Activated T-helper 2 cell treated with anti-CD3 and anti-CD28 coated beads, Interferon-gamma antibody, Interleukin-2, Interleukin-4, amounts not matched to agents 10 μg/mL and 5 μg/mL and 100 μg/mL, durations not matched to agents 14 hours and 24 hours and 36 hours (primary cell): Measurements from ENCODE around the gene PCNX1. TPM values are rescaled to one million over a fixed set of nuclear protein-coding genes. Genes with fewer than 3 reads are reported as not detected.

Source experiments
- DNase-seq: peaks from one replicate; pipeline ENCODE4 v3.0.0; 2021; ENCODE audit warnings: low spot score
- H3K27ac Mint-ChIP-seq: one replicate; pipeline ENCODE4 v1.8.0; 2021; ENCODE audit warnings: mixed read lengths
- H3K27me3 Mint-ChIP-seq: one replicate; pipeline ENCODE4 v1.8.0; 2021; ENCODE audit warnings: low read depth, mixed read lengths
- H3K36me3 Mint-ChIP-seq: one replicate; pipeline ENCODE4 v1.8.0; 2021; ENCODE audit warnings: low read depth, mixed read lengths
- H3K4me1 Mint-ChIP-seq: one replicate; pipeline ENCODE4 v1.8.0; 2021; ENCODE audit warnings: low read depth, mixed read lengths
- H3K4me3 Mint-ChIP-seq: one replicate; pipeline ENCODE4 v1.8.0; 2021; ENCODE audit warnings: low read depth, mild to moderate bottlenecking, moderate library complexity, mixed read lengths
- H3K9me3 Mint-ChIP-seq: one replicate; pipeline ENCODE4 v1.8.0; 2021; ENCODE audit warnings: mixed read lengths
- intact Hi-C: fragments of 100-400 bp; cut with micrococcal nuclease; formaldehyde crosslinking; loops from one replicate; pipeline ENCODE4 v1.15.1; 2023
- total RNA-seq: library from RNA; stranded (reverse); gene quantifications from 2 replicates; pipeline ENCODE4 v1.2.3, GENCODE V29; 2022

Gene PCNX1
- total RNA-seq, 1 donor from 2014 or later: 54.5 TPM

DNA sequence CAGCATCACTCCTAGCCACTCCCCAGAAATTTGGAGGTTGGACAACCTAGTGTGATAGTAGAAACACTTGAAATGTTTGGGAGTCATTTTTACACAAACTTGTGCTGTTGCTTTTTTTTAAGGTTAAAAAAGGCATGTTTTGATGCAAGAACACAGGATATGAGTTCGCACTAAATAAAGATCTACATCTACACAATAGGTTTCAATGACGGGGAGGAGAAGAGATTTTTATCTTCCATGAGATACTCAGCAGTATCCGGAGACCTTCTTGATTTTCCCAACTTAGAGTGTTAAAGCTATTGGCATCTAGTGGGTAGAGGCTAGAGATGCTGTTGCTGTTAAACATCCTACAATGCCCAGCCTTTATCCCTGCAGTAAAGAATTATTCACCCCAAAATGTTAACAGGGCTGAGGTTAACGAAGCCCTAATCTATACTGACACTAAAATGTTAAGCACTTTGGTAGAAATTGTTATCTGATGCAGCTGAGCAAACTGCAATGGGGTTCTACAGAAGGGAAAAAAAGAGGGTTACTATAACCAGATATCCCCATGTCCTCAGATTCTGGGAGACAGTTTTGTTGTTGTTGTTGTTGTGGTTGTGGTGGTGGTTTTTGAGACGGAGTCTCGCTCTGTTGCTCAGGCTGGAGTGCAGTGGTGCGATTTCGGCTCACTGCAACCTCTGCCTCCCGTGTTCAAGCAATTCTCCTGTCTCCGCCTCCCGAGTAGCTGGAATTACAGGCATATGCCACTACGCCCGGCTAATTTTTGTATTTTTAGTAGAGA, 14.0 kb upstream of the PCNX1 start:
- no peak for DNase-seq
- Mint-ChIP-seq H3K27me3 (no peaks in the 10 kb centered on the region), H3K4me3 (peak overlapping the region; percentile 72), H3K36me3 (peaks cover 4% of the 10 kb centered on the region), H3K4me1 (peaks cover 87% of the 10 kb centered on the region), H3K27ac (peak overlapping the region; percentile 96), H3K9me3 (peaks cover 4% of the 10 kb centered on the region)
- intact Hi-C loops: loop anchor here (1.0 to 5.0 kb wide), 3 partner anchors 8 to 664 kb away; no protein-coding TSS in a partner anchor

DNA sequence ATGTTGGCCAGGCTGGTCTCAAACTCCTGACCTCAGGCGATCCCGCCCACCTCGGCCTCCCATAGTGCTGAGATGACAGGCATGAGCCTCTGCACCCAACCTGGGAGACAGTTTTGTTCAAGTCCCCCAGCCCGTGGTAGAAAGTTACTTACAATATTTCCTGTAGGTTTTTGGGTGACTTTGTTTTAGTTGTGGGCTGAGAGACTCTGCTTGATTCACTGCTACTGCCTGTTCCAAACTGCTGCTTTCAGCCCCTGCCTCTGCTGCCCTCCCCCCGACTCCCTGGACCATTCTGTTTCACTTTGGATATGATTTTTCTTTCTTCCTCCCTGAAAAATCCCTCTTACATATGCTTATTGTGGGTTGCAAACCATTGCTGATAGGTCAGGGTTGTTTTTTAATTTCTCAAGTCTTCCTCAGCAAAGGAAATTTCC, 13.4 kb upstream of the PCNX1 start:
- H3K9me3 Mint-ChIP-seq: peaks cover 4% of the 10 kb centered on the region
- peak overlapping the region; percentile 72 for H3K4me3 Mint-ChIP-seq
- H3K27ac Mint-ChIP-seq: peak overlapping the region; percentile 96
- H3K27me3 Mint-ChIP-seq: no peaks in the 10 kb centered on the region
- DNase-seq: no peak
- intact Hi-C loops: loop anchor here (1.0 to 5.0 kb wide), 4 partner anchors 8 to 663 kb away; no protein-coding TSS in a partner anchor
- H3K4me1 Mint-ChIP-seq: peaks cover 88% of the 10 kb centered on the region
- H3K36me3 Mint-ChIP-seq: peaks cover 4% of the 10 kb centered on the region

GRCh38 chr14:70894868-70895267, 12.4 kb upstream of the PCNX1 start:
- H3K27ac Mint-ChIP-seq: peak overlapping the region; percentile 96
- no peak for DNase-seq
- peaks cover 4% of the 10 kb centered on the region for H3K36me3 Mint-ChIP-seq
- no peaks in the 10 kb centered on the region for H3K27me3 Mint-ChIP-seq
- H3K4me3 Mint-ChIP-seq: peak overlapping the region; percentile 72
- peaks cover 4% of the 10 kb centered on the region for H3K9me3 Mint-ChIP-seq
- intact Hi-C loops: loop anchor here (2.0 to 5.0 kb wide), 2 partner anchors 14 to 662 kb away; no protein-coding TSS in a partner anchor
- peaks cover 81% of the 10 kb centered on the region for H3K4me1 Mint-ChIP-seq

DNA sequence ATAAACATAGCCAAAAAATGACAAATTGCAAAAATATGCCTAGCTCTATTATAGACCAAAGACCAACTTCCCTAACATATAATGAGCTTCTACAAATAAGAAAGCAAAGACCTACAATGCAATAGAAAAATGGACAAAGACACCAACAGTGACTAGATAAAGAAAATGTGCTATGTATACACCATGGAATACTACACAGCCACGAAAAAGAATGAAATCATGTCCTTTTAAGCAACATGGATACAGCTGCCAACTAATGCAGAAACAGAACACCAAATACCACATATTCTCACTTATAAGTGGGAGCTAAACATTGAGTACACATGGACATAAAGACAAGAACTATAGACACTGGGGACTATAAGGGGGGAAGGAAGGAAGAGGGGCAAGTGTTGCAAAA, 10.9 kb upstream of the PCNX1 start:
- no peak for DNase-seq
- Mint-ChIP-seq H3K36me3 (peaks cover 4% of the 10 kb centered on the region), H3K4me3 (no peak overlapping the region), H3K4me1 (peaks cover 72% of the 10 kb centered on the region), H3K27me3 (no peaks in the 10 kb centered on the region), H3K9me3 (peaks cover 4% of the 10 kb centered on the region), H3K27ac (no peak overlapping the region)
- intact Hi-C loops: no loop called here

GRCh38 chr14:70896981-70897380, 10.3 kb upstream of the PCNX1 start:
- no peak overlapping the region for H3K27ac Mint-ChIP-seq
- no peak for DNase-seq
- peaks cover 72% of the 10 kb centered on the region for H3K4me1 Mint-ChIP-seq
- intact Hi-C loops: no loop called here
- peaks cover 4% of the 10 kb centered on the region for H3K9me3 Mint-ChIP-seq
- H3K27me3 Mint-ChIP-seq: no peaks in the 10 kb centered on the region
- peaks cover 4% of the 10 kb centered on the region for H3K36me3 Mint-ChIP-seq
- H3K4me3 Mint-ChIP-seq: no peak overlapping the region

- H3K9me3 Mint-ChIP-seq: peaks cover 4% of the 10 kb centered on the region
- no peak for DNase-seq
- intact Hi-C loops: no loop called here
- no peak overlapping the region for H3K4me3 Mint-ChIP-seq
- H3K27ac Mint-ChIP-seq: no peak overlapping the region
- H3K27me3 Mint-ChIP-seq: no peaks in the 10 kb centered on the region
- H3K36me3 Mint-ChIP-seq: peaks cover 4% of the 10 kb centered on the region
- peaks cover 72% of the 10 kb centered on the region for H3K4me1 Mint-ChIP-seq
Measured at GRCh38 chr14:70897464-70897863, 9.8 kb upstream of the PCNX1 start.

GRCh38 chr14:70898111-70898745, 9.0 kb upstream of the PCNX1 start:
- DNase-seq: no peak
- peaks cover 4% of the 10 kb centered on the region for H3K9me3 Mint-ChIP-seq
- no peak overlapping the region for H3K4me3 Mint-ChIP-seq
- peaks cover 68% of the 10 kb centered on the region for H3K4me1 Mint-ChIP-seq
- no peak overlapping the region for H3K27ac Mint-ChIP-seq
- H3K36me3 Mint-ChIP-seq: peaks cover 4% of the 10 kb centered on the region
- intact Hi-C loops: no loop called here
- H3K27me3 Mint-ChIP-seq: no peaks in the 10 kb centered on the region

DNA sequence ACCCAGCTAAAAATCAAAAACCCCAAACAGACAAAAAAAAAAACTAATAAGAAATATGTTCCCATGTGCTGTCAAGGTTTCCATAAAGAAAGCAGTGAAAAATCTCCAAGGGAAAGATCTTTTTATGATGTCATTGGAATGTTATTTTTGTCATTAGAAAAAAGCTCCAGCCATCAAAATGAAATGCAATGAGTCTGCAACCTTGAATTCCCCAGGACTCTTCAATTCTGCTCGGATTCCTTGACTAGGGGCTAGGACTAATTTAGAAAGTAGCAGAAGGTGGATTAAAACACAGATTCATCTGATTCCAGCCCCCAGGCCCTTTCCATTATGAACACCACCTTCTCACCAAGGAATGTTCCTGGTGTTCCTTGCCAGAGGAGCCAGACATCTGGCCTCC, 6.0 kb upstream of the PCNX1 start:
- no peak for DNase-seq
- H3K9me3 Mint-ChIP-seq: peaks cover 3% of the 10 kb centered on the region
- H3K27me3 Mint-ChIP-seq: no peaks in the 10 kb centered on the region
- intact Hi-C loops: no loop called here
- H3K27ac Mint-ChIP-seq: peak overlapping the region; percentile 44
- peaks cover 64% of the 10 kb centered on the region for H3K4me1 Mint-ChIP-seq
- H3K4me3 Mint-ChIP-seq: no peak overlapping the region
- H3K36me3 Mint-ChIP-seq: peaks cover 2% of the 10 kb centered on the region

GRCh38 chr14:70902184-70902583, 5.1 kb upstream of the PCNX1 start:
- intact Hi-C loops: loop anchor here (1.0 to 2.0 kb wide), 3 partner anchors 9 to 16 kb away; no protein-coding TSS in a partner anchor
- H3K4me3 Mint-ChIP-seq: no peak overlapping the region
- H3K4me1 Mint-ChIP-seq: peaks cover 62% of the 10 kb centered on the region
- H3K9me3 Mint-ChIP-seq: no peaks in the 10 kb centered on the region
- no peaks in the 10 kb centered on the region for H3K27me3 Mint-ChIP-seq
- no peak for DNase-seq
- H3K36me3 Mint-ChIP-seq: no peaks in the 10 kb centered on the region
- peak overlapping the region; percentile 53 for H3K27ac Mint-ChIP-seq

DNA sequence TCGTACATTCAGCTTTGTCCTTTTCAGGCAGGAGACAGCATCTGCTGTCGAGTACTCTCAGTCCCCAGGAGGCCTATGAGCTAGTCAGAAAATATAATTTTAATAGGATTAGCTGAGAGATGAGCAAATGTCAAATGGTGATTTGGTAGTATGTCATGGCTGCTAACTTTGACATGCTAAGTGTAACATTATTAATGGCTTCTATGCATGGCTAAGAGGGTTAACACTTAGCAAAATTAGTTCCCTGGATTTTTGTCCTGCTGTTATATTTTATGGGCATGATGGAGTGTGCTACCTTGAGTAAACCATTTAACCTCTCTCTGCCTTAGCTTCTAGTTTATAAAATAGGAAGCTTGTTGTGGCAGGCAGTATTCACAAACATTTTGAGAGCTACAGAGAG, 2.9 kb upstream of the PCNX1 start:
- peaks cover 51% of the 10 kb centered on the region for H3K4me1 Mint-ChIP-seq
- no peak overlapping the region for H3K4me3 Mint-ChIP-seq
- H3K9me3 Mint-ChIP-seq: no peaks in the 10 kb centered on the region
- no peak for DNase-seq
- intact Hi-C loops: no loop called here
- H3K27ac Mint-ChIP-seq: no peak overlapping the region
- H3K36me3 Mint-ChIP-seq: peaks cover 10% of the 10 kb centered on the region
- no peaks in the 10 kb centered on the region for H3K27me3 Mint-ChIP-seq

GRCh38 chr14:70905301-70905700, 2.0 kb upstream of the PCNX1 start:
- peaks cover 57% of the 10 kb centered on the region for H3K4me1 Mint-ChIP-seq
- no peak overlapping the region for H3K27ac Mint-ChIP-seq
- intact Hi-C loops: loop anchor here (5.0 kb wide), 3 partner anchors 33 to 1138 kb away; partner anchors contain the start of gene SRSF5
- H3K27me3 Mint-ChIP-seq: no peaks in the 10 kb centered on the region
- no peak overlapping the region for H3K4me3 Mint-ChIP-seq
- no peak for DNase-seq
- no peaks in the 10 kb centered on the region for H3K9me3 Mint-ChIP-seq
- peaks cover 16% of the 10 kb centered on the region for H3K36me3 Mint-ChIP-seq

DNA sequence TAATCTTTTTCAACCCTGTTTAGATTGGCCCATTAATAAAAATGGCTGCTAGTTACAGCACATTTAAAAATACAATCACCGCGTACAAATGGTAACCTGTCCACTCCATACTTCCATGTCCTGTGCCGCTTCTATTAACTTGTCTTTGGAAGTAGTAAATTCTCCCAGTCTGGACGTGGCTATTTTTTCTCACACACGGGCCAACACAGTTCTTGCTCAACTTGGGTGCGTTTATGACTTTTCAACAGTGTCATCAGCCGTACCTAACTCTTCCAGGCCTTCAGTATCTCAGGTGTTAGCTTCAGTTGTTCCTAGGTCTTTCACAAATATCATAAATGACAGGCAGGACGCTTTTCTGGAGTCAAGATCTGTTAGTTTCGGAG, 475 bp upstream of the PCNX1 start:
- H3K4me3 Mint-ChIP-seq: peak overlapping the region; percentile 84
- no peaks in the 10 kb centered on the region for H3K27me3 Mint-ChIP-seq
- peaks cover 62% of the 10 kb centered on the region for H3K4me1 Mint-ChIP-seq
- peaks cover 26% of the 10 kb centered on the region for H3K36me3 Mint-ChIP-seq
- intact Hi-C loops: loop anchor here (1.0 to 5.0 kb wide), 5 partner anchors 23 to 1139 kb away; partner anchors contain the start of gene SRSF5
- peak overlapping the region; percentile 90 for H3K27ac Mint-ChIP-seq
- H3K9me3 Mint-ChIP-seq: no peaks in the 10 kb centered on the region
- DNase-seq: no peak
